Stimulated activated CD4-positive, alpha-beta T cell treated with anti-CD3 and anti-CD28 coated beads, Interleukin-2, amount 100 ng/mL, for 24 hours (primary cell): ENCODE data around the gene VIT.

Source experiments
- DNase-seq, 2 donors: peaks; one replicate each; pipeline ENCODE4 v3.0.0-alpha.2; 2020

The VIT gene

GRCh38 chr2:36696533-36696932 lies at the start of gene VIT:
VIT (plus strand) TSS chr2:36696707; CDS start chr2:36716371, 19,664 bp downstream.
- no peak for DNase-seq

GRCh38 chr2:36650031-36650829 lies 46.3 kb upstream of the VIT start:
- DNase-seq = no peak

GRCh38 chr2:36653155-36653554 lies 43.4 kb upstream of the VIT start:
- no peak for DNase-seq

GRCh38 chr2:36653967-36654694 lies 42.4 kb upstream of the VIT start:
- DNase-seq = no peak

GRCh38 chr2:36655453-36655852 lies 41.1 kb upstream of the VIT start:
- no peak for DNase-seq

- DNase-seq = no peak
Observed at GRCh38 chr2:36657703-36658102, 38.8 kb upstream of the VIT start.

- DNase-seq = no peak
Observed at GRCh38 chr2:36658277-36658748, 38.2 kb upstream of the VIT start.

- DNase-seq = no peak
Observed at GRCh38 chr2:36659218-36659617, 37.3 kb upstream of the VIT start.

GRCh38 chr2:36659872-36660312 lies 36.6 kb upstream of the VIT start:
- no peak for DNase-seq

GRCh38 chr2:36662638-36663037 lies 33.9 kb upstream of the VIT start:
- DNase-seq = no peak

- no peak for DNase-seq
Observed at GRCh38 chr2:36663295-36663694, 33.2 kb upstream of the VIT start.

- DNase-seq = no peak
Observed at GRCh38 chr2:36663851-36664695, 32.4 kb upstream of the VIT start.

GRCh38 chr2:36664696-36665076 lies 31.8 kb upstream of the VIT start:
- DNase-seq = no peak

GRCh38 chr2:36667931-36668330 lies 28.6 kb upstream of the VIT start:
- no peak for DNase-seq

- no peak for DNase-seq
Observed at GRCh38 chr2:36670881-36671595, 25.5 kb upstream of the VIT start.

GRCh38 chr2:36671731-36672130 lies 24.8 kb upstream of the VIT start:
- no peak for DNase-seq

- DNase-seq = no peak
Observed at GRCh38 chr2:36672199-36672598, 24.3 kb upstream of the VIT start.

GRCh38 chr2:36675579-36676282 lies 20.8 kb upstream of the VIT start:
- DNase-seq = no peak

GRCh38 chr2:36676364-36676763 lies 20.1 kb upstream of the VIT start:
- no peak for DNase-seq

GRCh38 chr2:36677386-36677785 lies 19.1 kb upstream of the VIT start:
- DNase-seq = no peak

- no peak for DNase-seq
Observed at GRCh38 chr2:36677996-36678605, 18.4 kb upstream of the VIT start.
